Fibroblast of lung (primary cell): Measurements from ENCODE around the gene UQCC2. TPM values are rescaled to one million over a fixed set of nuclear protein-coding genes. Genes with fewer than 3 reads are reported as not detected.

Source experiments
- DNase-seq, 2 donors: peaks; one replicate each; pipeline versions ENCODE4 v3.0.0 to v3.0.0-alpha.2; 2010; ENCODE audit warnings: low read depth in 2 of 2
- H2AFZ ChIP-seq: 2 replicates; pipeline ENCODE4 v1.5.1; 2012; ENCODE audit warnings: low read length, control low read depth, inconsistent platforms
- H3K27ac ChIP-seq: 2 replicates; pipeline ENCODE4 v1.5.1; 2011; ENCODE audit warnings: low read length, control low read depth; ENCODE audit not compliant: insufficient read depth
- H3K27me3 ChIP-seq: 2 replicates; pipeline ENCODE4 v1.5.1; 2011; ENCODE audit warnings: mild to moderate bottlenecking, low read length; ENCODE audit not compliant: control insufficient read depth, insufficient read depth
- H3K36me3 ChIP-seq: 2 replicates; pipeline ENCODE4 v1.5.1; 2011; ENCODE audit warnings: low read length; ENCODE audit not compliant: control insufficient read depth, insufficient read depth
- H3K4me1 ChIP-seq: 2 replicates; pipeline ENCODE4 v1.5.1; 2011; ENCODE audit warnings: low read length; ENCODE audit not compliant: control insufficient read depth, insufficient read depth; ENCODE audit errors: extremely low read depth
- H3K4me2 ChIP-seq: 2 replicates; pipeline ENCODE4 v1.5.1; 2011; ENCODE audit warnings: low read length, control low read depth; ENCODE audit not compliant: insufficient read depth; ENCODE audit errors: extremely low read depth
- H3K4me3 ChIP-seq, 4 experiments: fragments of 200-600 bp in 1 of 4; sonication (generic) in 1 of 4; replicated peaks in 1 of 4; 2 replicates each; pipeline ENCODE4 v1.5.1; 2011 to 2016; ENCODE audit warnings: low read length in 4 of 4, low read depth in 3 of 4, mild to moderate bottlenecking in 3 of 4, control low read depth in 2 of 4, inconsistent platforms in 1 of 4, mixed read lengths in 1 of 4; ENCODE audit not compliant: insufficient read depth in 1 of 4; ENCODE audit errors: control extremely low read depth in 1 of 4
- H3K79me2 ChIP-seq: 2 replicates; pipeline ENCODE4 v1.5.1; 2012; ENCODE audit warnings: mild to moderate bottlenecking, low read length, inconsistent platforms; ENCODE audit not compliant: control insufficient read depth, insufficient read depth
- H3K9ac ChIP-seq: 2 replicates; pipeline ENCODE4 v1.5.1; 2011; ENCODE audit warnings: mild to moderate bottlenecking, low read length, control low read depth; ENCODE audit not compliant: insufficient read depth
- H3K9me3 ChIP-seq: 2 replicates; pipeline ENCODE4 v1.5.1; 2012; ENCODE audit warnings: low read depth, low read length; ENCODE audit not compliant: control insufficient read depth, insufficient read depth
- H4K20me1 ChIP-seq: 2 replicates; pipeline ENCODE4 v1.5.1; 2011; ENCODE audit warnings: low read length; ENCODE audit not compliant: control insufficient read depth, insufficient read depth; ENCODE audit errors: extremely low read depth
- EZH2 ChIP-seq: IDR thresholded peaks from 2 replicates; pipeline ENCODE4 v1.5.1; 2012; ENCODE audit warnings: low read length, control low read depth, mild to moderate bottlenecking; ENCODE audit errors: missing control alignments
- polyA plus RNA-seq, 2 donors: library from polyadenylated mRNA; depleted of rRNA in 1 of 2; stranded (reverse) in 1 of 2; unstranded in 1 of 2; fragments of >200 nt; gene quantifications; 2 replicates each; pipeline ENCODE4 v1.2.1, GENCODE V29; 2011 to 2012; ENCODE audit warnings: missing spikeins in 1 of 2
- total RNA-seq: library from RNA; depleted of rRNA; stranded (reverse); fragments of >200 nt; gene quantifications from 2 replicates; pipeline ENCODE4 v1.2.1, GENCODE V29; 2014
- TF ChIP-seq, protein P1 (sequence below), 2 donors: IDR thresholded peaks in 1 of 2; conservative IDR thresholded peaks in 1 of 2; 1 replicate in 1 of 2; 2 replicates in 1 of 2; pipeline ENCODE4 v1.5.1; 2011 to 2012; ENCODE audit warnings: low read length in 2 of 2, control low read depth in 1 of 2, inconsistent platforms in 1 of 2, low read depth in 1 of 2, mild to moderate bottlenecking in 1 of 2

The UQCC2 gene
- total and polyA plus RNA-seq, 2 donors (not counting 1 experiment from before 2014, with no cell fraction given), result 33.8 to 36.5 TPM

GRCh38 chr6:33746036-33746600, 34.6 kb upstream of the UQCC2 start:
- H3K4me3 ChIP-seq, result peak overlapping the region in 2 of 4 experiments; percentile 54 to 61
- DNase-seq, result peak; percentile 56 to 81

DNA sequence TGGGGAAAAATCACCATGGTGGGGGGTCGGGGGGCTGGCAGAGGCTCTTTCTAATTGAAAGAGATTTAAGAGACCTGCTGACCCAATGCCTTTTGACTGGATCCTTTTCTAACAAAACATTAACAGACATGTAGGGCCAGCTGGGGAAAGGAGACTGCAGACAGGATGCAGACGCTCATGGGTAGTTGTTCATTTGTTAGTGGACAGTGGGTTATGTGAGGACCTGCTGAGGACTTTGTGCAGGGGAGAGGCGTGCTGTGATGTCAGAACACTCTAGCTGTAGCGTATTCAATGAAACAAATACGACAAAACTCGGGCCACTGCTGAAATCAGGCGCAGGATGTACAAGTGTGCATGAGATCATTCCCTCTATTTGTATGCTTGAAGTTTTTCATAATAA, 34.0 kb upstream of the UQCC2 start:
- Histone ChIP-seq H3K9me3 (no peaks in the 10 kb centered on the region), H3K4me3 (peak overlapping the region in 2 of 4 experiments; percentile 54 to 61), H4K20me1 (no peaks in the 10 kb centered on the region), H3K36me3 (no peaks in the 10 kb centered on the region), H3K27me3 (peaks cover 12% of the 10 kb centered on the region), H3K9ac (no peak overlapping the region), H3K4me1 (peaks cover 10% of the 10 kb centered on the region), H3K27ac (peak overlapping the region; percentile 20), H3K4me2 (no peak overlapping the region), H3K79me2 (no peaks in the 10 kb centered on the region), H2AFZ (no peak overlapping the region)
- TF ChIP-seq, protein P1, sequence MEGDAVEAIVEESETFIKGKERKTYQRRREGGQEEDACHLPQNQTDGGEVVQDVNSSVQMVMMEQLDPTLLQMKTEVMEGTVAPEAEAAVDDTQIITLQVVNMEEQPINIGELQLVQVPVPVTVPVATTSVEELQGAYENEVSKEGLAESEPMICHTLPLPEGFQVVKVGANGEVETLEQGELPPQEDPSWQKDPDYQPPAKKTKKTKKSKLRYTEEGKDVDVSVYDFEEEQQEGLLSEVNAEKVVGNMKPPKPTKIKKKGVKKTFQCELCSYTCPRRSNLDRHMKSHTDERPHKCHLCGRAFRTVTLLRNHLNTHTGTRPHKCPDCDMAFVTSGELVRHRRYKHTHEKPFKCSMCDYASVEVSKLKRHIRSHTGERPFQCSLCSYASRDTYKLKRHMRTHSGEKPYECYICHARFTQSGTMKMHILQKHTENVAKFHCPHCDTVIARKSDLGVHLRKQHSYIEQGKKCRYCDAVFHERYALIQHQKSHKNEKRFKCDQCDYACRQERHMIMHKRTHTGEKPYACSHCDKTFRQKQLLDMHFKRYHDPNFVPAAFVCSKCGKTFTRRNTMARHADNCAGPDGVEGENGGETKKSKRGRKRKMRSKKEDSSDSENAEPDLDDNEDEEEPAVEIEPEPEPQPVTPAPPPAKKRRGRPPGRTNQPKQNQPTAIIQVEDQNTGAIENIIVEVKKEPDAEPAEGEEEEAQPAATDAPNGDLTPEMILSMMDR (conservative IDR thresholded peaks at IDR 0.05 in 1 of 2, IDR thresholded peaks at IDR 0.05 in 1 of 2; ENCODE audit: low read depth in 1 of 2, low read length in 2 of 2), result no peak
- TF ChIP-seq EZH2, result no peak
- peak in 1 of 2 donors; percentile 65 for DNase-seq

More at GRCh38 chr6:33746036-33746600, 34.6 kb upstream of the UQCC2 start:
- peak overlapping the region; percentile 71 for H3K4me2 ChIP-seq
- no peaks in the 10 kb centered on the region for H4K20me1 ChIP-seq
- TF ChIP-seq, protein P1 (conservative IDR thresholded peaks at IDR 0.05 in 1 of 2, IDR thresholded peaks at IDR 0.05 in 1 of 2; ENCODE audit: low read depth in 1 of 2, low read length in 2 of 2), result no peak
- TF ChIP-seq EZH2, result no peak
- H3K79me2 ChIP-seq, result no peaks in the 10 kb centered on the region
- peaks cover 11% of the 10 kb centered on the region for H3K27me3 ChIP-seq
- peak overlapping the region; percentile 44 for H2AFZ ChIP-seq
- H3K36me3 ChIP-seq, result no peaks in the 10 kb centered on the region
- H3K9me3 ChIP-seq, result no peaks in the 10 kb centered on the region
- H3K4me1 ChIP-seq, result peaks cover 16% of the 10 kb centered on the region
- H3K27ac ChIP-seq, result peak overlapping the region; percentile 20
- H3K9ac ChIP-seq, result peak overlapping the region; percentile 23

- Histone ChIP-seq H3K4me1 (peaks cover 8% of the 10 kb centered on the region), H3K36me3 (no peaks in the 10 kb centered on the region), H3K27ac (no peak overlapping the region), H3K4me3 (peak overlapping the region in 2 of 4 experiments; percentile 54 to 61), H3K9me3 (no peaks in the 10 kb centered on the region), H3K27me3 (peaks cover 16% of the 10 kb centered on the region), H3K4me2 (no peak overlapping the region), H3K79me2 (no peaks in the 10 kb centered on the region), H4K20me1 (no peaks in the 10 kb centered on the region), H2AFZ (no peak overlapping the region), H3K9ac (no peak overlapping the region)
- no peak for DNase-seq
- TF ChIP-seq, protein P1 (conservative IDR thresholded peaks at IDR 0.05 in 1 of 2, IDR thresholded peaks at IDR 0.05 in 1 of 2; ENCODE audit: low read depth in 1 of 2, low read length in 2 of 2), result no peak
- no peak for TF ChIP-seq EZH2
Measured at GRCh38 chr6:33744895-33745546, 33.5 kb upstream of the UQCC2 start.
